DND-41 (cell line): ENCODE results near the gene GPC6.

Source experiments
- ATAC-seq: fragments of 200-7000 bp; cut with Tn5 transposase; 3 replicates; pipeline ENCODE4 v1.9.1; 2021; ENCODE audit warnings: low read depth; ENCODE audit not compliant: insufficient read depth
- DNase-seq: peaks from one replicate; pipeline ENCODE4 v3.0.0-alpha.2; 2020
- H2AFZ ChIP-seq: 2 replicates; pipeline ENCODE4 v1.6.0; 2012; ENCODE audit warnings: low read depth, low read length
- H3K27ac ChIP-seq: 2 replicates; pipeline ENCODE4 v1.5.1; 2012; ENCODE audit warnings: low read length, inconsistent platforms
- H3K27me3 ChIP-seq: fragments of 200-600 bp; sonication (generic); 2 replicates; pipeline ENCODE4 v1.6.0; 2012; ENCODE audit warnings: low read length, mild to moderate bottlenecking, inconsistent platforms; ENCODE audit not compliant: insufficient read depth, poor library complexity
- H3K36me3 ChIP-seq: 2 replicates; pipeline ENCODE4 v1.5.1; 2012; ENCODE audit warnings: low read length, inconsistent platforms; ENCODE audit not compliant: insufficient read depth
- H3K4me1 ChIP-seq: 2 replicates; pipeline ENCODE4 v1.5.1; 2012; ENCODE audit warnings: mild to moderate bottlenecking, low read length; ENCODE audit not compliant: insufficient read depth
- H3K4me2 ChIP-seq: 2 replicates; pipeline ENCODE4 v1.6.0; 2012; ENCODE audit warnings: mild to moderate bottlenecking, moderate library complexity, low read length, inconsistent platforms; ENCODE audit not compliant: insufficient read depth
- H3K4me3 ChIP-seq, 2 experiments: fragments of 200-600 bp in 1 of 2; shearing (Covaris generic) in 1 of 2; 2 replicates each; pipeline ENCODE4 v1.5.1; 2012 to 2016; ENCODE audit warnings: inconsistent platforms in 2 of 2, low read length in 2 of 2, mild to moderate bottlenecking in 2 of 2, low read depth in 1 of 2, moderate library complexity in 1 of 2
- H3K79me2 ChIP-seq: 2 replicates; pipeline ENCODE4 v1.6.0; 2012; ENCODE audit warnings: low read length, inconsistent platforms; ENCODE audit not compliant: insufficient read depth
- H3K9ac ChIP-seq: 2 replicates; pipeline ENCODE4 v1.6.0; 2012; ENCODE audit warnings: low read depth, mild to moderate bottlenecking, inconsistent platforms, low read length, moderate library complexity
- H3K9me3 ChIP-seq: 2 replicates; pipeline ENCODE4 v1.5.1; 2012; ENCODE audit warnings: low read length, moderate library complexity, mild to moderate bottlenecking, inconsistent platforms; ENCODE audit not compliant: insufficient read depth, severe bottlenecking
- H4K20me1 ChIP-seq: 2 replicates; pipeline ENCODE4 v1.6.0; 2012; ENCODE audit warnings: low read length; ENCODE audit not compliant: insufficient read depth
- CTCF ChIP-seq: IDR thresholded peaks from 2 replicates; pipeline ENCODE4 v1.5.1; 2012; ENCODE audit warnings: borderline replicate concordance, low read length, moderate library complexity, mild to moderate bottlenecking; ENCODE audit not compliant: poor library complexity, severe bottlenecking; ENCODE audit errors: extremely low read depth
- EZH2 ChIP-seq: IDR thresholded peaks from 3 replicates; pipeline ENCODE4 v1.6.1; 2012; ENCODE audit warnings: borderline replicate concordance, low read depth, mild to moderate bottlenecking, moderate library complexity, low read length, inconsistent platforms; ENCODE audit not compliant: severe bottlenecking

The GPC6 gene

GRCh38 chr13:93865235-93865634 is 638.6 kb downstream of the GPC6 start:
- ATAC-seq, result no peak
- Histone ChIP-seq H2AFZ (no peak overlapping the region), H3K79me2 (no peaks in the 10 kb centered on the region), H3K27me3 (no peaks in the 10 kb centered on the region), H3K4me1 (no peaks in the 10 kb centered on the region), H3K9ac (no peak overlapping the region), H3K36me3 (no peaks in the 10 kb centered on the region), H3K4me2 (no peak overlapping the region), H3K4me3 (no peak overlapping the region), H3K9me3 (no peaks in the 10 kb centered on the region), H4K20me1 (no peaks in the 10 kb centered on the region), H3K27ac (no peak overlapping the region)
- no peak for DNase-seq
- TF ChIP-seq EZH2 (no peak), CTCF (no peak)

GRCh38 chr13:93867481-93867880 is 640.9 kb downstream of the GPC6 start:
- no peak for ATAC-seq
- TF ChIP-seq EZH2, result no peak
- TF ChIP-seq CTCF, result no peak
- H3K36me3 ChIP-seq, result no peaks in the 10 kb centered on the region
- H3K27me3 ChIP-seq, result no peaks in the 10 kb centered on the region
- no peaks in the 10 kb centered on the region for H3K9me3 ChIP-seq
- no peak overlapping the region for H2AFZ ChIP-seq
- no peaks in the 10 kb centered on the region for H3K4me1 ChIP-seq
- DNase-seq, result no peak
- no peaks in the 10 kb centered on the region for H4K20me1 ChIP-seq
- H3K79me2 ChIP-seq, result no peaks in the 10 kb centered on the region
- no peak overlapping the region for H3K4me3 ChIP-seq
- H3K4me2 ChIP-seq, result no peak overlapping the region
- H3K27ac ChIP-seq, result no peak overlapping the region
- no peak overlapping the region for H3K9ac ChIP-seq

- no peak for TF ChIP-seq EZH2
- no peak for TF ChIP-seq CTCF
- no peak overlapping the region for H3K9ac ChIP-seq
- no peaks in the 10 kb centered on the region for H3K9me3 ChIP-seq
- no peak for DNase-seq
- H3K4me1 ChIP-seq, result no peaks in the 10 kb centered on the region
- no peak overlapping the region for H2AFZ ChIP-seq
- no peaks in the 10 kb centered on the region for H3K36me3 ChIP-seq
- no peaks in the 10 kb centered on the region for H3K79me2 ChIP-seq
- ATAC-seq, result no peak
- no peaks in the 10 kb centered on the region for H3K27me3 ChIP-seq
- no peaks in the 10 kb centered on the region for H4K20me1 ChIP-seq
- no peak overlapping the region for H3K4me3 ChIP-seq
- H3K4me2 ChIP-seq, result no peak overlapping the region
- no peak overlapping the region for H3K27ac ChIP-seq
Measured at GRCh38 chr13:93872376-93872775, 645.8 kb downstream of the GPC6 start.

GRCh38 chr13:93872786-93873347 is 646.3 kb downstream of the GPC6 start:
- Histone ChIP-seq H3K79me2 (no peaks in the 10 kb centered on the region), H4K20me1 (no peaks in the 10 kb centered on the region), H3K9ac (no peak overlapping the region), H3K4me3 (no peak overlapping the region), H3K4me1 (no peaks in the 10 kb centered on the region), H3K4me2 (no peak overlapping the region), H3K27ac (no peak overlapping the region), H3K36me3 (no peaks in the 10 kb centered on the region), H2AFZ (no peak overlapping the region), H3K27me3 (no peaks in the 10 kb centered on the region), H3K9me3 (no peaks in the 10 kb centered on the region)
- TF ChIP-seq EZH2 (no peak), CTCF (no peak)
- no peak for DNase-seq
- no peak for ATAC-seq
